HepG2 (cell line): ENCODE measurements around the gene PP2D1. TPM values are rescaled to one million over a fixed set of nuclear protein-coding genes. Genes with fewer than 3 reads are reported as not detected.

Experiments
- ATRX ChIP-seq: sonication (generic); formaldehyde crosslinking; IDR thresholded peaks from 2 replicates; pipeline ENCODE4 v1.4.0; 2020; ENCODE audit warnings: missing genetic modification reagents, borderline replicate concordance
- CBX1 ChIP-seq: IDR thresholded peaks from one replicate; pipeline ENCODE4 v1.6.1; 2016; ENCODE audit warnings: antibody characterized with exemption, low read depth
- CENPX ChIP-seq: sonication (generic); formaldehyde crosslinking; IDR thresholded peaks from 2 replicates; pipeline ENCODE4 v1.9.0; 2021; ENCODE audit warnings: mild to moderate bottlenecking, missing genetic modification reagents, moderate library complexity
- CHD2 ChIP-seq: IDR thresholded peaks from 2 replicates; pipeline ENCODE4 v1.6.1; 2011; ENCODE audit warnings: low read depth, low read length, improper control_type of control experiment
- EHMT2 ChIP-seq: fragments of 200-600 bp; sonication (generic); IDR thresholded peaks from 2 replicates; pipeline ENCODE4 v1.7.0; 2017; ENCODE audit warnings: antibody characterized with exemption, low read depth, low read length, borderline replicate concordance
- MTF1 ChIP-seq: sonication (generic); formaldehyde crosslinking; IDR thresholded peaks from 2 replicates; pipeline ENCODE4 v1.5.0; 2020; ENCODE audit warnings: missing genetic modification reagents
- MXI1 ChIP-seq: IDR thresholded peaks from 3 replicates; pipeline ENCODE4 v1.6.1; 2012; ENCODE audit warnings: low read depth, low read length, inconsistent platforms, borderline replicate concordance
- NCOA5 ChIP-seq: sonication (generic); formaldehyde crosslinking; IDR thresholded peaks from 2 replicates; pipeline ENCODE4 v1.4.0; 2020; ENCODE audit warnings: missing genetic modification reagents
- NRL ChIP-seq: sonication (generic); formaldehyde crosslinking; IDR thresholded peaks from 2 replicates; pipeline ENCODE4 v1.5.0; 2020; ENCODE audit warnings: missing genetic modification reagents, mild to moderate bottlenecking, moderate library complexity, borderline replicate concordance
- RBM39 ChIP-seq: fragments of 200-400 bp; formaldehyde crosslinking; IDR thresholded peaks from one replicate; pipeline ENCODE4 v1.6.1; 2018; ENCODE audit warnings: antibody characterized with exemption, mild to moderate bottlenecking, low read depth, low read length; ENCODE audit not compliant: poor library complexity, severe bottlenecking
- SCMH1 ChIP-seq: sonication (generic); formaldehyde crosslinking; IDR thresholded peaks from 2 replicates; pipeline ENCODE4 v1.9.0; 2021; ENCODE audit warnings: missing genetic modification reagents, mild to moderate bottlenecking, borderline replicate concordance
- SP140L ChIP-seq: sonication (generic); formaldehyde crosslinking; IDR thresholded peaks from 2 replicates; pipeline ENCODE4 v1.4.0; 2020; ENCODE audit warnings: missing genetic modification reagents, borderline replicate concordance
- TBX2 ChIP-seq: sonication (generic); formaldehyde crosslinking; IDR thresholded peaks from 2 replicates; pipeline ENCODE4 v1.5.0; 2020; ENCODE audit warnings: missing genetic modification reagents, mild to moderate bottlenecking, borderline replicate concordance
- ZBTB7A ChIP-seq: sonication (generic); formaldehyde crosslinking; IDR thresholded peaks from 2 replicates; pipeline ENCODE4 v1.8.0; 2022; ENCODE audit warnings: mild to moderate bottlenecking, missing genetic modification reagents
- ZNF260 ChIP-seq: sonication (generic); formaldehyde crosslinking; IDR thresholded peaks from 2 replicates; pipeline ENCODE4 v1.4.0; 2020; ENCODE audit warnings: missing genetic modification reagents, low read depth, mild to moderate bottlenecking, borderline replicate concordance
- ZNF292 ChIP-seq: sonication (generic); formaldehyde crosslinking; IDR thresholded peaks from 2 replicates; pipeline ENCODE4 v1.8.1; 2022; ENCODE audit warnings: mild to moderate bottlenecking, low read depth, missing genetic modification reagents, borderline replicate concordance
- ZNF44 ChIP-seq: sonication (generic); formaldehyde crosslinking; IDR thresholded peaks from 2 replicates; pipeline ENCODE4 v1.5.1; 2020; ENCODE audit warnings: mild to moderate bottlenecking, missing genetic modification reagents
- polyA plus RNA-seq, 8 experiments: library from polyadenylated mRNA; depleted of rRNA in 3 of 8; stranded (reverse) in 7 of 8; unstranded in 1 of 8; fragments of >200 nt; fragmentation: Illumina TruSeq in 4 of 8; extraction: Trizol in 4 of 8; gene quantifications; 2 replicates each; pipeline versions ENCODE4 v1.2.1 to v1.2.3, GENCODE V29; 2011 to 2016; ENCODE audit warnings: low read depth in 4 of 8, missing spikeins in 1 of 8, mixed read lengths in 1 of 8; ENCODE audit not compliant: insufficient read depth in 1 of 8
- total RNA-seq, 5 experiments: library from RNA; depleted of rRNA; stranded (reverse); fragments of >200 nt; fragmentation: Illumina TruSeq; extraction: Trizol; gene quantifications; 2 replicates each; pipeline ENCODE4 v1.2.3, GENCODE V29; 2016; ENCODE audit warnings: low read depth in 1 of 5
- TF ChIP-seq, protein P1 (sequence below): sonication (generic); formaldehyde crosslinking; IDR thresholded peaks from 2 replicates; pipeline ENCODE4 v1.8.0; 2022; ENCODE audit warnings: mild to moderate bottlenecking, missing genetic modification reagents; ENCODE audit not compliant: insufficient replicate concordance
- TF ChIP-seq, protein P2 (sequence below): sonication (generic); formaldehyde crosslinking; IDR thresholded peaks from 2 replicates; pipeline ENCODE4 v1.9.0; 2021; ENCODE audit warnings: missing genetic modification reagents, borderline replicate concordance
- TF ChIP-seq, protein P3 (sequence below): sonication (generic); formaldehyde crosslinking; IDR thresholded peaks from 2 replicates; pipeline ENCODE4 v1.4.0; 2020; ENCODE audit warnings: missing genetic modification reagents
- TF ChIP-seq, protein P4 (sequence below): sonication (generic); formaldehyde crosslinking; IDR thresholded peaks from 2 replicates; pipeline ENCODE4 v1.5.0; 2020; ENCODE audit warnings: missing genetic modification reagents
- TF ChIP-seq, protein P5 (sequence below): sonication (generic); formaldehyde crosslinking; IDR thresholded peaks from 2 replicates; pipeline ENCODE4 v1.8.1; 2022; ENCODE audit warnings: mild to moderate bottlenecking, missing genetic modification reagents

Gene PP2D1
- total and polyA plus RNA-seq, 2 of the 13 experiments (the other 11 are each of a cell fraction or from before 2014, with no cell fraction given) = not detected

DNA sequence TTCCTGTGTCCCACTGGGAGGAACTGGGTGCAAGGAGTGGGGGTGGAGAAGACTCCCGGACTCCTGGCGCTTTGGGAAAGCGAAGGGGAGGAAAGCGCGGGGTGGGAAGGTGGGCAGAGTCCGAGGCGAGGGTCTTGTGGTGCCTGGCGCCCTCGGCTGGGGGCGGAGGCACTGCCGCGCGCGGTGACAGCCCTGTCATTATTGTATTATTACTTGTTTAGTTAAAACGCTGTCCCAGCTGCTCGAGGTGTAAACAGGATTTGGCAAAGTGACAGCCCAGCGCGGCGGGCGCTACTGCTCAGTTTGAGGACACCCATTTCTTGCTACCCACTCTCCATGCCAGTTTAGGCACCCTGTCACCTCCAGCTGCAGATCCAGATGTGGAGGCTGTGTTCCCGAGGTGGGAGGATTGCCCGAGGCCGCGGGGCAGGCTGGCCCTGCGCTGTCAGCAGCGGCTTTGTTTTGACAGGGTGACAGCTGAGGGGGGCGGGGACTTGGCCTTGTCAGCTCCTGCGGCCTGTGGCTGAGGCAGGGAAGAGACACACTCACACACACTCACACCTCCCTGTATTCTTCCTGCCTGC, 29.2 kb upstream of the PP2D1 start (continued):
- TF ChIP-seq ATRX (CRISPR knock-in tag) (no peak), ZNF260 (CRISPR knock-in tag) (no peak), MTF1 (CRISPR knock-in tag) (no peak), TBX2 (CRISPR knock-in tag) (peak; percentile 36; the same call in 1 of the 2 replicates), NRL (CRISPR knock-in tag) (no peak), NCOA5 (no peak), CBX1 (peak; percentile 64), ZBTB7A (no peak), SP140L (CRISPR knock-in tag) (no peak), SCMH1 (CRISPR knock-in tag) (no peak), ZNF44 (CRISPR knock-in tag) (no peak), CHD2 (no peak), ZNF292 (CRISPR knock-in tag) (peak; percentile 93), EHMT2 (no peak), CENPX (CRISPR knock-in tag) (no peak), MXI1 (peak; percentile 88; the same call in 2 of the 3 replicates), RBM39 (no peak)
- TF ChIP-seq, protein P1, sequence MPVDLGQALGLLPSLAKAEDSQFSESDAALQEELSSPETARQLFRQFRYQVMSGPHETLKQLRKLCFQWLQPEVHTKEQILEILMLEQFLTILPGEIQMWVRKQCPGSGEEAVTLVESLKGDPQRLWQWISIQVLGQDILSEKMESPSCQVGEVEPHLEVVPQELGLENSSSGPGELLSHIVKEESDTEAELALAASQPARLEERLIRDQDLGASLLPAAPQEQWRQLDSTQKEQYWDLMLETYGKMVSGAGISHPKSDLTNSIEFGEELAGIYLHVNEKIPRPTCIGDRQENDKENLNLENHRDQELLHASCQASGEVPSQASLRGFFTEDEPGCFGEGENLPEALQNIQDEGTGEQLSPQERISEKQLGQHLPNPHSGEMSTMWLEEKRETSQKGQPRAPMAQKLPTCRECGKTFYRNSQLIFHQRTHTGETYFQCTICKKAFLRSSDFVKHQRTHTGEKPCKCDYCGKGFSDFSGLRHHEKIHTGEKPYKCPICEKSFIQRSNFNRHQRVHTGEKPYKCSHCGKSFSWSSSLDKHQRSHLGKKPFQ (CRISPR knock-in tag) = no peak
- TF ChIP-seq, protein P2, sequence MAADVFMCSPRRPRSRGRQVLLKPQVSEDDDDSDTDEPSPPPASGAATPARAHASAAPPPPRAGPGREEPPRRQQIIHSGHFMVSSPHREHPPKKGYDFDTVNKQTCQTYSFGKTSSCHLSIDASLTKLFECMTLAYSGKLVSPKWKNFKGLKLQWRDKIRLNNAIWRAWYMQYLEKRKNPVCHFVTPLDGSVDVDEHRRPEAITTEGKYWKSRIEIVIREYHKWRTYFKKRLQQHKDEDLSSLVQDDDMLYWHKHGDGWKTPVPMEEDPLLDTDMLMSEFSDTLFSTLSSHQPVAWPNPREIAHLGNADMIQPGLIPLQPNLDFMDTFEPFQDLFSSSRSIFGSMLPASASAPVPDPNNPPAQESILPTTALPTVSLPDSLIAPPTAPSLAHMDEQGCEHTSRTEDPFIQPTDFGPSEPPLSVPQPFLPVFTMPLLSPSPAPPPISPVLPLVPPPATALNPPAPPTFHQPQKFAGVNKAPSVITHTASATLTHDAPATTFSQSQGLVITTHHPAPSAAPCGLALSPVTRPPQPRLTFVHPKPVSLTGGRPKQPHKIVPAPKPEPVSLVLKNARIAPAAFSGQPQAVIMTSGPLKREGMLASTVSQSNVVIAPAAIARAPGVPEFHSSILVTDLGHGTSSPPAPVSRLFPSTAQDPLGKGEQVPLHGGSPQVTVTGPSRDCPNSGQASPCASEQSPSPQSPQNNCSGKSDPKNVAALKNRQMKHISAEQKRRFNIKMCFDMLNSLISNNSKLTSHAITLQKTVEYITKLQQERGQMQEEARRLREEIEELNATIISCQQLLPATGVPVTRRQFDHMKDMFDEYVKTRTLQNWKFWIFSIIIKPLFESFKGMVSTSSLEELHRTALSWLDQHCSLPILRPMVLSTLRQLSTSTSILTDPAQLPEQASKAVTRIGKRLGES (CRISPR knock-in tag) = no peak
- TF ChIP-seq, protein P3, sequence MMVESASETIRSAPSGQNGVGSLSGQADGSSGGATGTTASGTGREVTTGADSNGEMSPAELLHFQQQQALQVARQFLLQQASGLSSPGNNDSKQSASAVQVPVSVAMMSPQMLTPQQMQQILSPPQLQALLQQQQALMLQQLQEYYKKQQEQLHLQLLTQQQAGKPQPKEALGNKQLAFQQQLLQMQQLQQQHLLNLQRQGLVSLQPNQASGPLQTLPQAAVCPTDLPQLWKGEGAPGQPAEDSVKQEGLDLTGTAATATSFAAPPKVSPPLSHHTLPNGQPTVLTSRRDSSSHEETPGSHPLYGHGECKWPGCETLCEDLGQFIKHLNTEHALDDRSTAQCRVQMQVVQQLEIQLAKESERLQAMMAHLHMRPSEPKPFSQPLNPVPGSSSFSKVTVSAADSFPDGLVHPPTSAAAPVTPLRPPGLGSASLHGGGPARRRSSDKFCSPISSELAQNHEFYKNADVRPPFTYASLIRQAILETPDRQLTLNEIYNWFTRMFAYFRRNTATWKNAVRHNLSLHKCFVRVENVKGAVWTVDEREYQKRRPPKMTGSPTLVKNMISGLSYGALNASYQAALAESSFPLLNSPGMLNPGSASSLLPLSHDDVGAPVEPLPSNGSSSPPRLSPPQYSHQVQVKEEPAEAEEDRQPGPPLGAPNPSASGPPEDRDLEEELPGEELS (CRISPR knock-in tag) = 0 out of 2 replicates have a peak, but pooled peaks have one; percentile 31
- TF ChIP-seq, protein P4, sequence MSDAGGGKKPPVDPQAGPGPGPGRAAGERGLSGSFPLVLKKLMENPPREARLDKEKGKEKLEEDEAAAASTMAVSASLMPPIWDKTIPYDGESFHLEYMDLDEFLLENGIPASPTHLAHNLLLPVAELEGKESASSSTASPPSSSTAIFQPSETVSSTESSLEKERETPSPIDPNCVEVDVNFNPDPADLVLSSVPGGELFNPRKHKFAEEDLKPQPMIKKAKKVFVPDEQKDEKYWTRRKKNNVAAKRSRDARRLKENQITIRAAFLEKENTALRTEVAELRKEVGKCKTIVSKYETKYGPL (CRISPR knock-in tag) = no peak
- TF ChIP-seq, protein P5, sequence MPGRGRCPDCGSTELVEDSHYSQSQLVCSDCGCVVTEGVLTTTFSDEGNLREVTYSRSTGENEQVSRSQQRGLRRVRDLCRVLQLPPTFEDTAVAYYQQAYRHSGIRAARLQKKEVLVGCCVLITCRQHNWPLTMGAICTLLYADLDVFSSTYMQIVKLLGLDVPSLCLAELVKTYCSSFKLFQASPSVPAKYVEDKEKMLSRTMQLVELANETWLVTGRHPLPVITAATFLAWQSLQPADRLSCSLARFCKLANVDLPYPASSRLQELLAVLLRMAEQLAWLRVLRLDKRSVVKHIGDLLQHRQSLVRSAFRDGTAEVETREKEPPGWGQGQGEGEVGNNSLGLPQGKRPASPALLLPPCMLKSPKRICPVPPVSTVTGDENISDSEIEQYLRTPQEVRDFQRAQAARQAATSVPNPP (CRISPR knock-in tag) = no peak
